ENCODE measurements around the gene ACAP1.

ACAP1 gene

DNA sequence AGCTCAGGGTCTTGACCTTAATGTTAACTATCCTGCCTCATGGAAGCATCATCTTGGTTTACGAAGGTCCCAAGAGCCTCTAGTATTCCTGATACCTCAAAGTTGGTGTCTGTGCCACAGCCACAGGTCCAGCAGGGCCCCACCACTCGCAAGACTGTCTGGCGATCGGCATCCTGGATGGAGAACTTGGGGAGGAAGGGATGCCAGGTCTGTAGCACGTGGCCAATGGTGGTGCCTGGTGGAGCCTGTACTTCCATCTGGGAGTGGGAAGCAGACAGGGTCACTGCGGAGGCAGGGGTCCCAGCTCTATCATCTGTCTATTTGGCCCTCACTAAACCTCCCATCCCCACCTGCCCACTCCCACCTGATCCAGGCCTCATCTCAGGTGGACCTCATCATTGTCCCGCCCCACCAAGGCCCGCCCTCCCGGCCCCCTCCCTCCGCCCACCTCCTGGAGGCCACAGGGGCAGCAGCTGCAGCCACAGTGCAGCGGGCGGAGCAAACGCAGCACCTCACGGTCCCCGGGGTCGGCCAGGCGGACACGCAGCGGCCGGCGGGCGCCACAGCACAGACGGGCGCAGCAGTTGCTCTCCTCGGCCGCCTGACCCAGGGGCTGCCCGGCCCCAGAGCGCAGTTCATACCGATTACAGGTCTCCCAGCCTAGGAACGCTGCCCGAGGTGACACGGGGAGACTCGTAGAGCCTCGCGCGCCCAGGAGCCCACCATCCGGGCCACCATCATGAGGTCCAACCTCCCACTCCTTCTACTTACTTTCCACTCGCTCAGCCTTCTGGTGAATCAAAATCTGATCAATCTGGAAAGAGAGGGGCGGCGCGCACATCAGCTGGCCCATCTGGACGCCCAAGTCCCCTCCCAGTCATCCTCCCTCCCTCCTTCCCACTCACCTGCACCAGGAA lies 56.6 kb downstream of the ACAP1 start:
- DNase-seq = no peak

DNA sequence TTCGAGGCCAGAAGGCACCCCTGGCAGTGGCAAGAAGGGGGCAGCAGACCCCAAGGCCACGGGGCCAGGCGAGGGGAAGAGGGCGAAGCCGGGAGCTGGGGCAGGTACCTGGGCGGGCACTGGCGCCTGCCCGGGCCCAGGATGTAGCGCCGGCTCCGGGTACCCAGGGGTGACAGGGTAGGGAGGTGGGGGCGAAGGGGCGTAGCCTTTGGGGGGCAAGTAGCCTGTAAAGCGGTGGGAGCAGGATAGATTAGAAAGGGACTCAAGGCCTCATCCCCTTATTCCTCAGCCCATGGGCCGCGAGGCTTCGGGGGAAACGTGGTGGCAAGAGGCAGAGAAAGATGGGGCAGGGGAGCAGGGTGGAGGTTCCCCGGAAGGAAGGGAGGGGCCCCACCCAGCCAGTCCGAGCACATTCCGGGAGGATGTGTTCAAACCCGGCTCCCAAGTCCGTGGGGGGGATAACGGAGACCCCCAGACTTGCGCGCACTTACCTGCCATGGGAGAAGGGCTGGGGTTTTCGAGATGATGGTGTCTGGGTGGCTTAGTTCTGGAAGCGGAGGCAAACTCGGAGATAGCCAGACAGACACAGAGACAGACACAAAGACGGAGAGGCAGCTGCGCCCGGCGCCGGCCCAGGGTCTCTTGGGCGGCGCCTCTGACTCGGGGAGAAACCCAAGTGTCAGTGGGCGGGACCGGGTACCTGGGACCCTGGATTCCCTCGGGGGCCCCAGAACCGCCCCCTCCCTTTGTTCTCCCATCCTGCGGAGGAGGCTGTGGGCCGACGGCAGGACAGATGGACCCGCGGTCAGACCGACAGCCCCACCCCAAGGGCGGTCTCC lies 57.5 kb downstream of the ACAP1 start:
- DNase-seq = peak; percentile 66

DNA sequence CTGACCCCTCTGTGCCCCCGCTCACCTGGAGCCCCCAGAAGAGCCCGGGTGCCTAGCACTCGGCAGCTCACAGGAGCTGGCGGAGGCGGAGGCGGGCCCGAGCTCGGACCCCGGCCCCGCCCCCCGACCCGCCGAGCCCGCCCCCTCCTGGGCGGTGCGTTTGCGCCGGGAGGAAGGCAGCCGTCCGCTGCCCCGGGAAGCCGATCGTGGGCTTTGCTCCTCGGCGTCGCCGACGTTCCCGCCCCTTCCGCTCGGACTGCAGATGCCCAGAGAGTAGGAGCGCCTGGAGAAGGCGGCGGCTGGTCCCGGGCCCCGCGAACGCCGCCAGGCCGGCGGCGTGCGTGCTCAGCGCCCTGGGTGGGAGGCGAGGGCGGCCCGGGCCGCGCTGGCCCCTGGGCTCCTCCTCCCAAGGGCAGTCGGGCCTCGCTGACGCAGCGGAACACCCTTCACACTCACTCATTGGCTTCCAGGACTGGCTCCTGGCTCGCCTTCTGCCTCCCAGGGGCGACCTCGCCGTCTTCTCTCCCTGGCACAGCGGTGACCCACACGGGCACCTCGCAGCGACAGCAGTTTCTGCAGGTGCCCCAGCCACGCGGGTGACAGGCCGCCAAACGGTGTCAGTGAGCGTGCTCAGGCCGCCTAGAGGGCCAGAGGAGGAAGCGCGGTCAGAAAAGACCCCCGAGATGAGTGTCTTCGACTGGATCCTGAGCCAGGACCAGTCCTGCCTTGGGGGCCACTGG lies 58.3 kb downstream of the ACAP1 start, which contains the start of gene PLSCR3:
TSS of gene PLSCR3 (minus strand) at position 74 of the 740 bp plus-strand sequence. CDS start 415 bp downstream, outside the sequence.
- peak; percentile 62 for DNase-seq

DNA sequence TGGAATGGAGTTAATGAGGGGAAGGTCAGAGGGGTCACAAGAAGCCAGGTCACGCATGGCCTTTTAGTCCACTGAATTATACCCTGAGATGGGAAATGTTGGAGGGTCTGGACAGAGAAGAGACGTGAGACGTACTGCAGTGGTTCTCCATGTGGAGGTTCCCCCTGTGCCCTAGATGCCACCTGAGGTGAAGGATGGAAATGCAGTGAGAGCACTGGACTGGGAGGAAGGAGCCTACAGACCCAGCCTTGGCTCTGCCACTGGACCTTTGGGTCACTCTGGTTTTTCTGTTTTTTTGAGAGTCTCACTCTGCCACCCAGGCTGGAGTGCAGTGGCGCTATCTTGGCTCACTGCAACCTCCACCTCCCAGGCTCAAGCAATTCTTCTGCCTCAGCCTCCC lies 59.8 kb downstream of the ACAP1 start:
- DNase-seq = no peak

DNA sequence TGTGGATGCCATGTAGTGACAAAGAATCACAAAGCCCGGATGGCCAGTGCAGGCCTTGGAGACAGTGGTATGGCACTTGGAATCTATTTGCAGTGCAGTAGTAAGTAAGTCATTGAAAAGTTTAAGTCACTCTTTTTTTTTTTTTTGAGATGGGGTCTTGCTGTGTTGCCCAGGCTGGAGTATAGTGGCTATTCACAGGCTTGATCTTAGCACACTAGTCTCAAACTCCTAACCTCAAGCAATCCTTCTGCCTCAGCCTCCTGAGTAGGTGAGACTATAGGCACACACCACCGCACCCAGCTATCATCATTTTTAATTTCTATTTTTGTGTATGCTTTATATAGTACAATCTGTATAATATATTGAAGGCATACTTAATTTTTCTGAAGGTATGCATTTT lies 62.3 kb downstream of the ACAP1 start:
- no peak for DNase-seq
